22Rv1 (cell line): ENCODE results near the gene DIAPH2.

Source experiments
- H3K27ac ChIP-seq: fragments of 450-650 bp; 2 replicates; pipeline ENCODE4 v1.5.1; 2017
- CTCF ChIP-seq: fragments of 450-650 bp; IDR thresholded peaks from 2 replicates; pipeline ENCODE4 v1.5.1; 2017; ENCODE audit warnings: mild to moderate bottlenecking
- ZFX ChIP-seq: fragments of 450-650 bp; IDR thresholded peaks from 2 replicates; pipeline ENCODE4 v1.6.1; 2017; ENCODE audit warnings: antibody characterized with exemption, borderline replicate concordance

Gene DIAPH2

GRCh38 chrX:97126020-97126419 is 441.4 kb downstream of the DIAPH2 start:
- no peak overlapping the region for H3K27ac ChIP-seq
- TF ChIP-seq CTCF: no peak
- TF ChIP-seq ZFX: no peak

- no peak overlapping the region for H3K27ac ChIP-seq
- TF ChIP-seq CTCF: no peak
- TF ChIP-seq ZFX: no peak
Measured at GRCh38 chrX:97132664-97133415, 448.2 kb downstream of the DIAPH2 start.

- TF ChIP-seq ZFX (no peak), CTCF (no peak)
- no peak overlapping the region for H3K27ac ChIP-seq
Measured at GRCh38 chrX:97145934-97146333, 461.3 kb downstream of the DIAPH2 start.

- H3K27ac ChIP-seq: no peak overlapping the region
- TF ChIP-seq ZFX (no peak), CTCF (no peak)
Measured at GRCh38 chrX:97155816-97156215, 471.2 kb downstream of the DIAPH2 start.

- no peak for TF ChIP-seq CTCF
- TF ChIP-seq ZFX: no peak
- no peak overlapping the region for H3K27ac ChIP-seq
Measured at GRCh38 chrX:97158269-97158668, 473.6 kb downstream of the DIAPH2 start.

GRCh38 chrX:97159916-97160800 is 475.5 kb downstream of the DIAPH2 start:
- no peak for TF ChIP-seq ZFX
- no peak overlapping the region for H3K27ac ChIP-seq

- no peak overlapping the region for H3K27ac ChIP-seq
- TF ChIP-seq CTCF: no peak
- TF ChIP-seq ZFX: no peak
Measured at GRCh38 chrX:97167333-97167732, 482.7 kb downstream of the DIAPH2 start.
